ENCODE measurements around the gene ACSS1. TPM values are rescaled to one million over a fixed set of nuclear protein-coding genes. Genes with fewer than 3 reads are reported as not detected.

The ACSS1 gene
- total and polyA plus RNA-seq, 2 experiments from 2014 or later = 1.3 to 4.1 TPM

- TF ChIP-seq ZNF462 (CRISPR knock-in tag; IDR thresholded peaks at IDR 0.05) (no peak), CREB1 (CRISPR knock-in tag; IDR thresholded peaks at IDR 0.05; ENCODE audit: low read depth) (no peak), POLR2AphosphoS5 (IDR thresholded peaks at IDR 0.05; ENCODE audit: low read depth) (no peak)
These were observed 10.2 kb downstream of the ACSS1 start (continued) for GRCh38 chr20:25047766-25048165.

- DNase-seq (ENCODE audit: low spot score) = no peak
- Mint-ChIP-seq H3K27me3 (ENCODE audit: insufficient read depth, low read depth, poor library complexity) (peaks cover 16% of the 10 kb centered on the region), H3K4me3 (no peak overlapping the region), H3K9me3 (no peaks in the 10 kb centered on the region; the same call in 2 of the 3 replicates), H3K36me3 (ENCODE audit: low read depth) (no peaks in the 10 kb centered on the region), H3K27ac (no peak overlapping the region), H3K4me1 (no peaks in the 10 kb centered on the region)
- H3K27ac ChIP-seq (ENCODE audit: low read depth) = no peak overlapping the region
- H3K9me2 ChIP-seq (ENCODE audit: insufficient read depth) = no peaks in the 10 kb centered on the region; the same call in 1 of the 2 replicates
- H3F3A ChIP-seq (replicated peaks; ENCODE audit: low read depth) = no peaks in the 10 kb centered on the region
- H4K20me1 ChIP-seq (replicated peaks; ENCODE audit: insufficient read depth) = no peaks in the 10 kb centered on the region
- H3K36me3 ChIP-seq (ENCODE audit: insufficient read depth) = no peaks in the 10 kb centered on the region
- no peak overlapping the region for H3K4me3 ChIP-seq
- no peaks in the 10 kb centered on the region for H3K79me2 ChIP-seq (replicated peaks; ENCODE audit: insufficient read depth)
- no peaks in the 10 kb centered on the region for H3K27me3 ChIP-seq (ENCODE audit: insufficient read depth)
- H3K4me1 ChIP-seq (ENCODE audit: insufficient read depth) = 0 out of 2 replicates have a peak, but pooled peaks cover under 1% of the 10 kb centered on the region
- H3K4me2 ChIP-seq = no peak overlapping the region
- ATAC-seq = no peak
- H2AFZ ChIP-seq = no peak overlapping the region
- no peak for TF ChIP-seq STAT1 (IDR thresholded peaks at IDR 0.05; ENCODE audit: unreplicated experiment)
- no peak for TF ChIP-seq ZNF331 (CRISPR knock-in tag; IDR thresholded peaks at IDR 0.05; ENCODE audit: low read depth)
- TF ChIP-seq CREB1 (CRISPR knock-in tag; IDR thresholded peaks at IDR 0.05; ENCODE audit: low read depth) = no peak
- no peak for TF ChIP-seq CTCF (conservative IDR thresholded peaks at IDR 0.05; ENCODE audit: low read depth in 2 of 2)
- TF ChIP-seq POLR2AphosphoS5 (IDR thresholded peaks at IDR 0.05; ENCODE audit: low read depth) = no peak
These were observed 10.9 kb downstream of the ACSS1 start for GRCh38 chr20:25046736-25047666.
